ENCODE measurements around the gene CASR.
A peak's percentile ranks its signal among the peaks of the same experiment; 100 is the strongest.

- TF ChIP-seq POLR2A (IDR thresholded peaks at IDR 0.05), result no peak
- TF ChIP-seq CTCF (IDR thresholded peaks at IDR 0.05), result peak in 1 of 3 donors; percentile 9
Measured at GRCh38 chr3:122305818-122306621, 122.6 kb downstream of the CASR start.

Measured in breast epithelium (tissue), 3 donors.